ENCODE results near the gene IL25.
"Not testable (repeated sequence)": the region's sequence is repeated elsewhere in the genome, so short reads cannot be mapped to it uniquely, and the experiment has no call there.

IL25 gene

GRCh38 chr14:23423657-23424056 is 51.0 kb downstream of the IL25 start:
- Histone ChIP-seq H3K4me3 (ENCODE audit: low read depth, low read length) (no peak overlapping the region), H3K27me3 (ENCODE audit: insufficient read depth, low read length) (peaks cover 64% of the 10 kb centered on the region), H3K79me2 (ENCODE audit: control insufficient read depth, insufficient read depth, low read length, unreplicated experiment) (no peaks in the 10 kb centered on the region), H2AFZ (ENCODE audit: low read length, unreplicated experiment) (no peak overlapping the region), H3K36me3 (ENCODE audit: insufficient read depth, low read length) (no peaks in the 10 kb centered on the region), H3K4me1 (ENCODE audit: control insufficient read depth, insufficient read depth, low read length, unreplicated experiment) (no peaks in the 10 kb centered on the region), H3K27ac (ENCODE audit: low read depth, low read length) (no peak overlapping the region)

GRCh38 chr14:23425169-23425568 is 52.6 kb downstream of the IL25 start:
- H3K4me3 ChIP-seq (ENCODE audit: low read depth, low read length), result no peak overlapping the region
- no peaks in the 10 kb centered on the region for H3K36me3 ChIP-seq (ENCODE audit: insufficient read depth, low read length)
- no peak overlapping the region for H2AFZ ChIP-seq (ENCODE audit: low read length, unreplicated experiment)
- H3K4me1 ChIP-seq (ENCODE audit: control insufficient read depth, insufficient read depth, low read length, unreplicated experiment), result no peaks in the 10 kb centered on the region
- H3K27me3 ChIP-seq (ENCODE audit: insufficient read depth, low read length), result peaks cover 59% of the 10 kb centered on the region
- H3K79me2 ChIP-seq (ENCODE audit: control insufficient read depth, insufficient read depth, low read length, unreplicated experiment), result no peaks in the 10 kb centered on the region
- H3K27ac ChIP-seq (ENCODE audit: low read depth, low read length), result no peak overlapping the region

- H3K27me3 ChIP-seq (ENCODE audit: insufficient read depth, low read length), result peaks cover 60% of the 10 kb centered on the region
- not testable (repeated sequence) for H3K36me3 ChIP-seq (ENCODE audit: insufficient read depth, low read length); H3K4me1 ChIP-seq (ENCODE audit: control insufficient read depth, insufficient read depth, low read length, unreplicated experiment); H2AFZ ChIP-seq (ENCODE audit: low read length, unreplicated experiment); H3K79me2 ChIP-seq (ENCODE audit: control insufficient read depth, insufficient read depth, low read length, unreplicated experiment); H3K4me3 ChIP-seq (ENCODE audit: low read depth, low read length); H3K27ac ChIP-seq (ENCODE audit: low read depth, low read length)
Observed at GRCh38 chr14:23425798-23426197, 53.2 kb downstream of the IL25 start.

Data from ACC112 (cell line).